IPS DF 6.9 (cell line): ENCODE data around the gene IL17RE.
A peak's percentile ranks its signal among the peaks of the same experiment; 100 is the strongest.

Experiments
- DNase-seq: peaks from one replicate; pipeline ENCODE4 v3.0.0-alpha.2; 2013; ENCODE audit warnings: low read depth, low spot score
- H3K27ac ChIP-seq: one replicate; pipeline ENCODE4 v1.5.1; 2013; ENCODE audit warnings: low read length, control low read depth
- H3K27me3 ChIP-seq: 2 replicates; pipeline ENCODE4 v1.6.1; 2013; ENCODE audit warnings: mild to moderate bottlenecking, low read length; ENCODE audit not compliant: control insufficient read depth, insufficient read depth
- H3K36me3 ChIP-seq: 2 replicates; pipeline ENCODE4 v1.6.1; 2013; ENCODE audit warnings: low read length; ENCODE audit not compliant: control insufficient read depth, insufficient read depth
- H3K4me1 ChIP-seq: 2 replicates; pipeline ENCODE4 v1.6.1; 2013; ENCODE audit warnings: low read length; ENCODE audit not compliant: control insufficient read depth, insufficient read depth
- H3K4me3 ChIP-seq: 2 replicates; pipeline ENCODE4 v1.5.1; 2013; ENCODE audit warnings: mild to moderate bottlenecking, low read length
- H3K9me3 ChIP-seq: 2 replicates; pipeline ENCODE4 v1.6.1; 2013; ENCODE audit warnings: low read length, inconsistent platforms; ENCODE audit not compliant: control insufficient read depth, insufficient read depth
- WGBS: extraction: QIAGEN DNeasy Blood & Tissue Kit; methylation state at CpG from one replicate; pipeline ENCODE4 v1.1.7; 2013; ENCODE audit warnings: mixed read lengths, missing lambda C conversion rate; ENCODE audit not compliant: insufficient read length, insufficient coverage; 5-methylcytosine and 5-hydroxymethylcytosine counted together

Gene IL17RE

GRCh38 chr3:9945358-9945757 is 42.7 kb downstream of the IL17RE start:
- no peaks in the 10 kb centered on the region for H3K27me3 ChIP-seq
- H3K4me1 ChIP-seq = 0 out of 2 replicates have a peak, but pooled peaks cover 3% of the 10 kb centered on the region
- H3K9me3 ChIP-seq = no peaks in the 10 kb centered on the region
- WGBS = no CpG with 5 or more reads among the region's 10 CpGs
- H3K27ac ChIP-seq = no peak overlapping the region
- DNase-seq = no peak
- H3K36me3 ChIP-seq = 0 out of 2 replicates have a peak, but pooled peaks cover 4% of the 10 kb centered on the region
- no peak overlapping the region for H3K4me3 ChIP-seq

- H3K4me3 ChIP-seq = peak overlapping the region; percentile 35; the same call in 1 of the 2 replicates
- no peaks in the 10 kb centered on the region for H3K36me3 ChIP-seq
- H3K9me3 ChIP-seq = no peaks in the 10 kb centered on the region
- no peak for DNase-seq
- H3K27me3 ChIP-seq = no peaks in the 10 kb centered on the region
- WGBS = no CpG with 5 or more reads among the region's 90 CpGs
- no peak overlapping the region for H3K27ac ChIP-seq
- 0 out of 2 replicates have a peak, but pooled peaks cover 3% of the 10 kb centered on the region for H3K4me1 ChIP-seq
Observed at GRCh38 chr3:9946112-9947024, 43.7 kb downstream of the IL17RE start.

- no peaks in the 10 kb centered on the region for H3K9me3 ChIP-seq
- 0 out of 2 replicates have a peak, but pooled peaks cover 3% of the 10 kb centered on the region for H3K4me1 ChIP-seq
- no peak for DNase-seq
- no CpG with 5 or more reads among the region's 86 CpGs for WGBS
- no peak overlapping the region for H3K27ac ChIP-seq
- no peaks in the 10 kb centered on the region for H3K27me3 ChIP-seq
- H3K4me3 ChIP-seq = peak overlapping the region; percentile 35; the same call in 1 of the 2 replicates
- no peaks in the 10 kb centered on the region for H3K36me3 ChIP-seq
Observed at GRCh38 chr3:9947025-9947995, 44.7 kb downstream of the IL17RE start.

- no CpG with 5 or more reads among the region's 3 CpGs for WGBS
- H3K27ac ChIP-seq = no peak overlapping the region
- no peak for DNase-seq
Observed at GRCh38 chr3:9948586-9948985, 45.9 kb downstream of the IL17RE start.

GRCh38 chr3:9949115-9949514 is 46.5 kb downstream of the IL17RE start:
- Histone ChIP-seq H3K27me3 (no peaks in the 10 kb centered on the region), H3K4me1 (0 out of 2 replicates have a peak, but pooled peaks cover 3% of the 10 kb centered on the region), H3K27ac (no peak overlapping the region), H3K4me3 (no peak overlapping the region), H3K36me3 (no peaks in the 10 kb centered on the region), H3K9me3 (no peaks in the 10 kb centered on the region)
- no peak for DNase-seq
- WGBS = no CpG with 5 or more reads among the region's 7 CpGs

More at GRCh38 chr3:9948586-9948985, 45.9 kb downstream of the IL17RE start:
- Histone ChIP-seq H3K27me3 (no peaks in the 10 kb centered on the region), H3K9me3 (no peaks in the 10 kb centered on the region), H3K4me3 (no peak overlapping the region), H3K36me3 (no peaks in the 10 kb centered on the region), H3K4me1 (0 out of 2 replicates have a peak, but pooled peaks cover 3% of the 10 kb centered on the region)

- H3K36me3 ChIP-seq = no peaks in the 10 kb centered on the region
- H3K9me3 ChIP-seq = no peaks in the 10 kb centered on the region
- H3K4me1 ChIP-seq = 0 out of 2 replicates have a peak, but pooled peaks cover 3% of the 10 kb centered on the region
- no peak for DNase-seq
- no peak overlapping the region for H3K4me3 ChIP-seq
- H3K27me3 ChIP-seq = no peaks in the 10 kb centered on the region
- no peak overlapping the region for H3K27ac ChIP-seq
- WGBS = no CpG with 5 or more reads among the region's 9 CpGs
Observed at GRCh38 chr3:9949626-9950025, 47.0 kb downstream of the IL17RE start.

- Histone ChIP-seq H3K4me1 (peaks cover 4% of the 10 kb centered on the region; the same call in 1 of the 2 replicates), H3K9me3 (no peaks in the 10 kb centered on the region), H3K27ac (no peak overlapping the region), H3K36me3 (no peaks in the 10 kb centered on the region), H3K4me3 (no peak overlapping the region; the same call in 1 of the 2 replicates), H3K27me3 (no peaks in the 10 kb centered on the region)
- no peak for DNase-seq
- WGBS = no CpG with 5 or more reads among the region's 7 CpGs
Observed at GRCh38 chr3:9951126-9951525, 48.5 kb downstream of the IL17RE start.

- H3K9me3 ChIP-seq = no peaks in the 10 kb centered on the region
- DNase-seq = no peak
- WGBS = no CpG with 5 or more reads among the region's 10 CpGs
- H3K36me3 ChIP-seq = no peaks in the 10 kb centered on the region
- no peak overlapping the region for H3K27ac ChIP-seq
- peaks cover 4% of the 10 kb centered on the region; the same call in 1 of the 2 replicates for H3K4me1 ChIP-seq
- H3K27me3 ChIP-seq = no peaks in the 10 kb centered on the region
- peak overlapping the region; percentile 91 for H3K4me3 ChIP-seq
Observed at GRCh38 chr3:9951598-9951961, 48.9 kb downstream of the IL17RE start.

GRCh38 chr3:9951962-9952805 is 49.5 kb downstream of the IL17RE start, which contains the start of gene PRRT3:
Gene PRRT3, minus strand, starts transcription at chr3:9952408. Its CDS starts 2,293 bp downstream, at chr3:9950115.
- no peak for DNase-seq
- no peak within 1 kb of the TSS for H3K27ac ChIP-seq

More at GRCh38 chr3:9951962-9952805, 49.5 kb downstream of the IL17RE start, which contains the start of gene PRRT3:
- Histone ChIP-seq H3K4me3 (peak within 1 kb of the TSS; percentile 91), H3K27me3 (no peaks in the 10 kb centered on the region), H3K9me3 (no peaks in the 10 kb centered on the region), H3K4me1 (peaks cover 3% of the 10 kb centered on the region; the same call in 1 of the 2 replicates), H3K36me3 (no peaks in the 10 kb centered on the region)
- WGBS = no CpG with 5 or more reads among the region's 52 CpGs
